ENCODE results near the gene SLC25A42. TPM values are rescaled to one million over a fixed set of nuclear protein-coding genes. Genes with fewer than 3 reads are reported as not detected.

Gene SLC25A42
- total RNA-seq, 2 donors from 2014 or later: 6.6 to 7.2 TPM

DNA sequence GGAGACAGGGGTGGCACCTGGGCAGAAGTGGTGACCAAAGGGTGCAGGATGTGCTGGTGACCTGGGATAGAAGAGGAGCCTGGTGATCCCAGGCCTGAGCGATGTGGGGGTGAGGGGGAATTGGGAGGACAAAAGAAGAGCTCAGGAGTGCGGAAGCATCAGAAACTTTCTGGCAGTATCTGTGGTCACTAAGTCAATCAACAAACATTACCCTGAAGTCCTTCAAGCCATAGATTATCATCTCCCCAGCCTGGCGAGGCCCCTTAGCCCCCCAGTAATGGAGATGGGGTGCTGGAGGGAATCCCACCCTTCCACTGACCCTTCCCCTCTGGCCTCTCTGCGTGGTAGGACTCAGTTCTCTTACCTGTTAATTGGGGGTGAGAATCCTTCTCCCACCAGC lies 95.7 kb downstream of the SLC25A42 start:
- no peak for DNase-seq
- Mint-ChIP-seq H3K9me3 (peaks cover 6% of the 10 kb centered on the region), H3K4me1 (no peaks in the 10 kb centered on the region), H3K27ac (no peak overlapping the region), H3K4me3 (no peak overlapping the region), H3K36me3 (ENCODE audit: low read depth) (peaks cover 10% of the 10 kb centered on the region), H3K27me3 (ENCODE audit: insufficient read depth) (peaks cover 20% of the 10 kb centered on the region)
- Histone ChIP-seq H3K27me3 (ENCODE audit: control insufficient read depth, insufficient read depth, low read length, poor library complexity, severe bottlenecking) (no peaks in the 10 kb centered on the region), H3K27ac (ENCODE audit: low read depth, low read length) (no peak overlapping the region), H3K4me3 (ENCODE audit: low read length) (no peak overlapping the region), H3K9me3 (ENCODE audit: control insufficient read depth, low read length) (no peaks in the 10 kb centered on the region), H3K9ac (ENCODE audit: extremely low read depth, low read length, poor library complexity, severe bottlenecking) (no peak overlapping the region), H3K36me3 (ENCODE audit: control insufficient read depth, insufficient read depth, low read length) (no peaks in the 10 kb centered on the region), H3K4me1 (ENCODE audit: control insufficient read depth, insufficient read depth, low read length) (no peaks in the 10 kb centered on the region)
- TF ChIP-seq CTCF (conservative IDR thresholded peaks at IDR 0.05): no peak
- WGBS, 2 experiments (ENCODE audit: insufficient coverage in 1 of 2, insufficient read length in 1 of 2): 100% methylated on average over 1 of the region's 4 CpGs; no CpG with 5 or more reads in 1 of the 2 experiments

DNA sequence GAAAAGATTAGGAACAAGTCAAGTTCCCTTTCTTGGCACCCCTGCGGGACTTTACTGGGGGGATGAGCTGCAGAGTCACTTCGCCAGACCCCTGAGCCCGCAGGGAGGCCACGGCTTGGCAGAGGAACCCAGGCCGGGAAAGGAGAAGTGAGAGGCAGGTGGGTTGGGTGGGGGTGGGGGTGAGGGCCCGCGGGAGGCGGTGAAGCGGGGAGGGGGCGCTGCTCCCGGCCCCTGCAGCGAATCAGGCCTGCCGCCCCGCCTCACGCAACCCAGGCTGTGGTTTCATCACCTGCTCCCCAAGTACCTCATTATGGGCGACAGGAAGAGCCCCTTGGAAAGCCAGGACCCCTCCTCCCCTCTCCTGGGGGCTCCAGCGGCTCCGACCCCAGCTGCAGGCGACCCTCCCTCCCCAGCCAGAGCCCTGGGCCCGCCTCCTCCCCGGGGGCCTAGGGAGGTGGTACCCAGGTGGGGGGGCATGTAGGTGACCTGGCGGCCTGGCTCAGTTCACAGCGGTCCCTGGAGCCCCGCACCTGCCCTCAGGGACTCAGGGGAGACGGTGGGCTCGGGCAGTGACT lies 96.8 kb downstream of the SLC25A42 start:
- H3K27ac ChIP-seq (ENCODE audit: low read depth, low read length): no peak overlapping the region
- H3K4me3 ChIP-seq (ENCODE audit: low read length): no peak overlapping the region
- DNase-seq: no peak

GRCh38 chr19:19162495-19162894 lies 98.7 kb downstream of the SLC25A42 start:
- H3K4me3 ChIP-seq (ENCODE audit: low read length): no peak overlapping the region
- no peak for DNase-seq
- H3K9me3 Mint-ChIP-seq: no peaks in the 10 kb centered on the region
- H3K4me1 Mint-ChIP-seq: no peaks in the 10 kb centered on the region
- 86 to 94% methylated on average over 4 to 7 of the region's 7 CpGs for WGBS, 2 experiments (ENCODE audit: insufficient coverage in 1 of 2, insufficient read length in 1 of 2)
- no peaks in the 10 kb centered on the region for H3K4me1 ChIP-seq (ENCODE audit: control insufficient read depth, insufficient read depth, low read length)
- no peak for TF ChIP-seq CTCF (conservative IDR thresholded peaks at IDR 0.05)
- no peaks in the 10 kb centered on the region for H3K27me3 ChIP-seq (ENCODE audit: control insufficient read depth, insufficient read depth, low read length, poor library complexity, severe bottlenecking)
- H3K27ac ChIP-seq (ENCODE audit: low read depth, low read length): no peak overlapping the region
- H3K27me3 Mint-ChIP-seq (ENCODE audit: insufficient read depth): peaks cover 15% of the 10 kb centered on the region
- H3K36me3 ChIP-seq (ENCODE audit: control insufficient read depth, insufficient read depth, low read length): no peaks in the 10 kb centered on the region
- H3K9ac ChIP-seq (ENCODE audit: extremely low read depth, low read length, poor library complexity, severe bottlenecking): no peak overlapping the region
- no peaks in the 10 kb centered on the region for H3K9me3 ChIP-seq (ENCODE audit: control insufficient read depth, low read length)
- H3K4me3 Mint-ChIP-seq: no peak overlapping the region
- peaks cover 3% of the 10 kb centered on the region for H3K36me3 Mint-ChIP-seq (ENCODE audit: low read depth)
- H3K27ac Mint-ChIP-seq: no peak overlapping the region

More for the DNA sequence above, 96.8 kb downstream of the SLC25A42 start:
- Histone ChIP-seq H3K4me1 (ENCODE audit: control insufficient read depth, insufficient read depth, low read length) (no peaks in the 10 kb centered on the region), H3K9ac (ENCODE audit: extremely low read depth, low read length, poor library complexity, severe bottlenecking) (no peak overlapping the region), H3K9me3 (ENCODE audit: control insufficient read depth, low read length) (no peaks in the 10 kb centered on the region), H3K36me3 (ENCODE audit: control insufficient read depth, insufficient read depth, low read length) (no peaks in the 10 kb centered on the region), H3K27me3 (ENCODE audit: control insufficient read depth, insufficient read depth, low read length, poor library complexity, severe bottlenecking) (no peaks in the 10 kb centered on the region)
- Mint-ChIP-seq H3K4me3 (no peak overlapping the region), H3K9me3 (peaks cover 5% of the 10 kb centered on the region), H3K36me3 (ENCODE audit: low read depth) (peaks cover 8% of the 10 kb centered on the region), H3K27ac (no peak overlapping the region), H3K4me1 (no peaks in the 10 kb centered on the region), H3K27me3 (ENCODE audit: insufficient read depth) (peaks cover 18% of the 10 kb centered on the region)
- WGBS, 2 experiments (ENCODE audit: insufficient coverage in 1 of 2, insufficient read length in 1 of 2): 83 to 100% methylated on average over 1 to 22 of the region's 26 CpGs
- TF ChIP-seq CTCF (conservative IDR thresholded peaks at IDR 0.05): no peak

Other genes with a start within 250 kb of the SLC25A42 start
- gene UPF1, start 232.0 kb upstream of the SLC25A42 start, total RNA-seq: 10 to 100 TPM; 82.1 to 87.3 TPM
- 10 to 100 TPM; 16.6 to 25.5 TPM for gene CERS1, start 167.8 kb upstream of the SLC25A42 start, total RNA-seq
- gene COPE, start 144.6 kb upstream of the SLC25A42 start, total RNA-seq: 100 to 1,000 TPM; 226 to 241 TPM
- 10 to 100 TPM; 30.4 to 37.9 TPM for gene DDX49, start 144.3 kb upstream of the SLC25A42 start, total RNA-seq
- 10 to 100 TPM; 21.5 to 31.2 TPM for gene HOMER3, start 122.8 kb upstream of the SLC25A42 start, total RNA-seq
- 100 to 1,000 TPM; 121 to 157 TPM for gene SUGP2, start 30.5 kb upstream of the SLC25A42 start, total RNA-seq
- gene ARMC6, start 30.4 kb upstream of the SLC25A42 start, total RNA-seq: 10 to 100 TPM; 26.1 to 37.8 TPM
- gene TMEM161A, start 74.5 kb downstream of the SLC25A42 start, total RNA-seq: 10 to 100 TPM; 56.1 to 66.6 TPM
- gene MEF2B, start 106.3 kb downstream of the SLC25A42 start, total RNA-seq: 1 to 10 TPM; 1.2 to 1.6 TPM
- 10 to 100 TPM; 22.6 to 34.3 TPM for gene BORCS8, start 128.2 kb downstream of the SLC25A42 start, total RNA-seq
- gene RFXANK, start 128.3 kb downstream of the SLC25A42 start, total RNA-seq: 100 to 1,000 TPM; 117 to 122 TPM
- 10 to 100 TPM; 14.7 to 17.2 TPM for gene NR2C2AP, start 139.4 kb downstream of the SLC25A42 start, total RNA-seq
- 1 to 10 TPM in 1 of 2 donors, under 1 TPM in 1; 0.77 to 4.2 TPM for gene NCAN, start 148.0 kb downstream of the SLC25A42 start, total RNA-seq
- 10 to 100 TPM in 1 of 2 donors, 1 to 10 TPM in 1; 8.2 to 13.1 TPM for gene TM6SF2, start 209.3 kb downstream of the SLC25A42 start, total RNA-seq